OCI-LY7 (cell line): ENCODE data around the gene CLDN8. TPM values are rescaled to one million over a fixed set of nuclear protein-coding genes. Genes with fewer than 3 reads are reported as not detected.

Source experiments
- Bru-seq: library from RNA; stranded (reverse); fragments of 400-500 nt; gene quantifications from one replicate; lab custom pipeline; 2021; lab: Mats Ljungman, UMichigan
- BruChase-seq, 2 experiments: library from RNA; stranded (reverse); fragments of 400-500 nt; gene quantifications; one replicate each; lab custom pipeline; 2021; lab: Mats Ljungman, UMichigan
- BruUV-seq: library from RNA; stranded (reverse); fragments of 400-500 nt; replicated peaks from 2 replicates; lab custom pipeline; 2021; lab: Mats Ljungman, UMichigan
- CTCF ChIA-PET: fragments of 300-600 bp; sonication (Branson Sonifier 250); formaldehyde crosslinking; loops from one replicate; lab custom pipeline; 2022; ENCODE audit warnings: antibody characterized with exemption; ENCODE audit not compliant: unreplicated experiment; lab: Charles Lee
- POLR2A ChIA-PET: fragments of 300-600 bp; sonication (Branson Sonifier 250); formaldehyde crosslinking; loops from one replicate; lab custom pipeline; 2022; ENCODE audit warnings: antibody characterized with exemption; lab: Charles Lee
- DNase-seq: peaks from one replicate; pipeline ENCODE4 v3.0.0-alpha.2; 2015; ENCODE audit warnings: low spot score
- H2AFZ ChIP-seq: fragments of 200-600 bp; sonication (generic), shearing (Covaris generic); 2 replicates; pipeline ENCODE4 v1.6.1; 2014; ENCODE audit warnings: mild to moderate bottlenecking, antibody characterized with exemption, low read length, moderate library complexity
- H3K27ac ChIP-seq: fragments of 200-600 bp; sonication (generic); 2 replicates; pipeline ENCODE4 v1.5.1; 2014; ENCODE audit warnings: mixed run types, low read depth, mild to moderate bottlenecking, moderate library complexity, low read length, inconsistent platforms; ENCODE audit not compliant: poor library complexity, severe bottlenecking
- H3K36me3 ChIP-seq: fragments of 200-600 bp; sonication (generic); 2 replicates; pipeline ENCODE4 v1.6.1; 2014; ENCODE audit warnings: mild to moderate bottlenecking, antibody characterized with exemption, low read length, moderate library complexity, mixed read lengths; ENCODE audit not compliant: insufficient read depth
- H3K4me1 ChIP-seq: fragments of 200-600 bp; sonication (generic); 2 replicates; pipeline ENCODE4 v1.5.1; 2014; ENCODE audit warnings: mild to moderate bottlenecking, low read length; ENCODE audit not compliant: insufficient read depth, poor library complexity, severe bottlenecking
- H3K4me2 ChIP-seq: fragments of 200-600 bp; sonication (generic); 2 replicates; pipeline ENCODE4 v1.6.1; 2014; ENCODE audit warnings: mild to moderate bottlenecking, low read length
- H3K4me3 ChIP-seq: fragments of 200-600 bp; sonication (generic); 2 replicates; pipeline ENCODE4 v1.5.1; 2014; ENCODE audit warnings: mild to moderate bottlenecking, low read depth, low read length; ENCODE audit not compliant: poor library complexity, severe bottlenecking
- H3K79me2 ChIP-seq: fragments of 200-600 bp; sonication (generic); 2 replicates; pipeline ENCODE4 v1.6.1; 2016; ENCODE audit warnings: low read depth, mild to moderate bottlenecking, low read length, moderate library complexity, mixed read lengths; ENCODE audit not compliant: insufficient read depth
- H3K9me2 ChIP-seq: fragments of 200-600 bp; sonication (generic); 2 replicates; pipeline ENCODE4 v1.6.1; 2016; ENCODE audit warnings: mild to moderate bottlenecking, low read length, mixed read lengths; ENCODE audit not compliant: insufficient read depth
- H3K9me3 ChIP-seq: fragments of 200-600 bp; sonication (generic); 2 replicates; pipeline ENCODE4 v1.6.1; 2014; ENCODE audit warnings: mild to moderate bottlenecking, mixed run types, low read length, mixed read lengths
- H4K20me1 ChIP-seq: fragments of 200-600 bp; sonication (generic); 2 replicates; pipeline ENCODE4 v1.6.1; 2014; ENCODE audit warnings: mild to moderate bottlenecking, antibody characterized with exemption, low read length, moderate library complexity, mixed read lengths; ENCODE audit not compliant: insufficient read depth
- CTCF ChIP-seq: fragments of 200-600 bp; sonication (generic); conservative IDR thresholded peaks from 2 replicates; pipeline ENCODE4 v1.5.1; 2014; ENCODE audit warnings: mild to moderate bottlenecking, antibody characterized with exemption, low read length, moderate library complexity, mixed read lengths
- EZH2phosphoT487 ChIP-seq: fragments of 200-600 bp; sonication (generic); IDR thresholded peaks from 2 replicates; pipeline ENCODE4 v1.6.1; 2018; ENCODE audit warnings: low read depth, borderline replicate concordance, mild to moderate bottlenecking, mixed run types, antibody characterized with exemption, low read length, moderate library complexity, mixed read lengths
- intact Hi-C: fragments of 100-400 bp; cut with micrococcal nuclease; formaldehyde crosslinking; loops from one replicate; pipeline ENCODE4 v1.10.0; 2022; ENCODE audit not compliant: unreplicated experiment
- long read RNA-seq: library from polyadenylated mRNA; stranded (forward); transcript quantifications from one replicate; pipeline ENCODE4 v2.0.0, GENCODE V29; 2022
- total RNA-seq, 2 experiments: library from RNA; depleted of rRNA in 1 of 2; stranded (reverse); fragments of >200 nt in 1 of 2; shearing (Covaris generic) in 1 of 2; gene quantifications; 2 replicates each; pipeline ENCODE4 v1.2.3, GENCODE V29; 2014 to 2022

CLDN8 gene
- total RNA-seq (2014; rRNA removed; shearing (Covaris generic)) (not detected in 2 replicates), total RNA-seq (2022) (not detected in 2 replicates), Bru-seq, nascent RNA (not detected), BruChase-seq, experiment 1, labeled RNA remaining after a 6-hour chase (not detected), BruChase-seq, experiment 2, labeled RNA remaining after a 2-hour chase (not detected)
- long read RNA-seq: 0 reads

- Histone ChIP-seq H4K20me1 (no peaks in the 10 kb centered on the region), H3K36me3 (no peaks in the 10 kb centered on the region), H3K4me2 (no peak within 1 kb of the TSS), H3K4me3 (no peak within 1 kb of the TSS), H3K4me1 (no peaks in the 10 kb centered on the region), H3K9me2 (no peaks in the 10 kb centered on the region), H3K9me3 (no peaks in the 10 kb centered on the region), H3K79me2 (no peaks in the 10 kb centered on the region), H2AFZ (no peak within 1 kb of the TSS), H3K27ac (no peak within 1 kb of the TSS)
- ChIA-PET POLR2A (interaction anchor here (0.7 kb wide), 1 partner anchor 386 kb away, joined by 3 read pairs; no protein-coding TSS in a partner anchor), CTCF (no interaction called here)
- no TSS peak for BruUV-seq
- intact Hi-C loops: no loop called here
- TF ChIP-seq CTCF: no peak
- DNase-seq: no peak
Observed at GRCh38 chr21:30216041-30216723, at the start of gene CLDN8. TSS of gene CLDN8 (minus strand) at chr21:30216097. CDS start at chr21:30215925, 172 bp downstream.

- H3K27ac ChIP-seq: no peak overlapping the region
- H3K4me1 ChIP-seq: no peaks in the 10 kb centered on the region
- H3K4me2 ChIP-seq: no peak overlapping the region
- CTCF ChIA-PET: no interaction called here
- H3K9me3 ChIP-seq: no peaks in the 10 kb centered on the region
- H3K9me2 ChIP-seq: no peaks in the 10 kb centered on the region
- no peaks in the 10 kb centered on the region for H3K36me3 ChIP-seq
- POLR2A ChIA-PET: interaction anchor here (0.6 kb wide), 1 partner anchor 15 kb away, joined by 3 read pairs; no protein-coding TSS in a partner anchor
- no peak for TF ChIP-seq EZH2phosphoT487
- peak; percentile 57 for TF ChIP-seq CTCF
- no peak overlapping the region for H3K4me3 ChIP-seq
- intact Hi-C loops: no loop called here
- no peak overlapping the region for H2AFZ ChIP-seq
- no peaks in the 10 kb centered on the region for H4K20me1 ChIP-seq
- no peaks in the 10 kb centered on the region for H3K79me2 ChIP-seq
- peak; percentile 13 for DNase-seq
- BruUV-seq: no TSS peak
Observed at GRCh38 chr21:30257773-30258172, 41.9 kb upstream of the CLDN8 start.

- POLR2A ChIA-PET: no interaction called here
- H2AFZ ChIP-seq: no peak overlapping the region
- H3K4me1 ChIP-seq: no peaks in the 10 kb centered on the region
- intact Hi-C loops: no loop called here
- H3K79me2 ChIP-seq: no peaks in the 10 kb centered on the region
- BruUV-seq: no TSS peak
- DNase-seq: no peak
- TF ChIP-seq CTCF: no peak
- TF ChIP-seq EZH2phosphoT487: no peak
- H3K4me2 ChIP-seq: no peak overlapping the region
- no peaks in the 10 kb centered on the region for H3K9me3 ChIP-seq
- no peak overlapping the region for H3K4me3 ChIP-seq
- H3K36me3 ChIP-seq: no peaks in the 10 kb centered on the region
- no peaks in the 10 kb centered on the region for H3K9me2 ChIP-seq
- no peak overlapping the region for H3K27ac ChIP-seq
- no peaks in the 10 kb centered on the region for H4K20me1 ChIP-seq
- CTCF ChIA-PET: no interaction called here
Observed at GRCh38 chr21:30256100-30256499, 40.2 kb upstream of the CLDN8 start.
